ENCODE data around the gene TMEM170A. TPM values are rescaled to one million over a fixed set of nuclear protein-coding genes. Genes with fewer than 3 reads are reported as not detected.

TMEM170A gene
- total and polyA plus RNA-seq, 2 of the 13 experiments (the other 11 are each of a cell fraction or from before 2014, with no cell fraction given): 35.7 to 39.7 TPM

DNA sequence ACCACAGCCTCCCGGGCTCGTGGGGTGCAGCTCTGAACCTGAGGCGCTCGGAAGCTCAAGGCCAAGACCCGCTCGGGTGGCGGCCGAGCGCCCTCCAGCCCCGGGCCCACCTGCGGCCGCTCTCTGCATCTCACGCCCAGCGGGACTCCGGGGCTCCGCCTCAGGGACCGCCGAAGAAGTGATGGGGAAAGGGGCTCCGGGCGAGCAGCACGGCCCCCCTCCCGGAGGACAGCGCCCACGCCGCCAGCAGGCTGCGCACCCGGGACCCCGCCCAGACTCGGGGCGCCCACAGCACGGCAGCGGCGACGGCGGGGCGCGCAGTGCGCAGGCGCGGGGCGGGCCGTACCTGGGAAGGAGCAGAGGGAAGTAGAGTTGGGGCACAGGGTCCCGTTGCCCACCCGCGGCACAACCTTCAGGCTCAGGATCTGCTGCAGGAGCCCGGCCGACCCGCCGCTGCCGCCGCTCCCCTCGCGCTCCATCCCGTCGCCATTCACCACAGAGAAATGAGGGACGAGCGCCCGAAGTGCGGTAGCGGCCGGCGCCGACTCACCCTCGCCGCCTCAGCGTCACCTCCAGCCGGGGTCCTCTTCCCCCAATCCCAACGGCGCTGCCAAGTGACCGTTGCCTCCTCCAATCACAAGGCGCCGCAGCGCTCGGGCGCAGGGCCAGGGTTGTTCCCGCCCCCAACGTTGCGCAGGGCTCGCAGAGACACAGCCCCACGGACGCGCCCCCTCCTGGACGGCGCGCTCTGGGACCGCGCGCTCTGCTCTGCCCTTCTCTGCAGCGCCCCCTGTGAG is at the start of gene TMEM170A (continued):
- TF ChIP-seq, protein P1, sequence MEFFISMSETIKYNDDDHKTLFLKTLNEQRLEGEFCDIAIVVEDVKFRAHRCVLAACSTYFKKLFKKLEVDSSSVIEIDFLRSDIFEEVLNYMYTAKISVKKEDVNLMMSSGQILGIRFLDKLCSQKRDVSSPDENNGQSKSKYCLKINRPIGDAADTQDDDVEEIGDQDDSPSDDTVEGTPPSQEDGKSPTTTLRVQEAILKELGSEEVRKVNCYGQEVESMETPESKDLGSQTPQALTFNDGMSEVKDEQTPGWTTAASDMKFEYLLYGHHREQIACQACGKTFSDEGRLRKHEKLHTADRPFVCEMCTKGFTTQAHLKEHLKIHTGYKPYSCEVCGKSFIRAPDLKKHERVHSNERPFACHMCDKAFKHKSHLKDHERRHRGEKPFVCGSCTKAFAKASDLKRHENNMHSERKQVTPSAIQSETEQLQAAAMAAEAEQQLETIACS (CRISPR knock-in tag; IDR thresholded peaks at IDR 0.05): peak; percentile 77
- TF ChIP-seq ZFX (CRISPR knock-in tag; IDR thresholded peaks at IDR 0.05; ENCODE audit: low read depth) (peak; percentile 95), EHMT2 (IDR thresholded peaks at IDR 0.05; ENCODE audit: borderline replicate concordance, low read depth, low read length) (no peak; the same call in 1 of the 2 replicates), ZNF101 (CRISPR knock-in tag; IDR thresholded peaks at IDR 0.05; ENCODE audit: borderline replicate concordance, low read depth) (no peak), ZIK1 (CRISPR knock-in tag; IDR thresholded peaks at IDR 0.05; ENCODE audit: borderline replicate concordance, low read depth) (peak; percentile 94), ATRX (CRISPR knock-in tag; IDR thresholded peaks at IDR 0.05; ENCODE audit: borderline replicate concordance) (no peak), IRF2 (CRISPR knock-in tag; IDR thresholded peaks at IDR 0.05) (peak; percentile 97), CHD4 (IDR thresholded peaks at IDR 0.05; ENCODE audit: borderline replicate concordance, low read length) (no peak), ELF1 (CRISPR knock-in tag; IDR thresholded peaks at IDR 0.05) (peak; percentile 81), TEAD2 (CRISPR knock-in tag; IDR thresholded peaks at IDR 0.05) (no peak), DNMT1 (CRISPR knock-in tag; IDR thresholded peaks at IDR 0.05) (no peak; the same call in 1 of the 2 replicates), WIZ (CRISPR knock-in tag; IDR thresholded peaks at IDR 0.05) (no peak; the same call in 1 of the 2 replicates), ZNF224 (CRISPR knock-in tag; IDR thresholded peaks at IDR 0.05) (peak; percentile 98), CHCHD3 (CRISPR knock-in tag; IDR thresholded peaks at IDR 0.05) (no peak; the same call in 1 of the 2 replicates), THYN1 (CRISPR knock-in tag; IDR thresholded peaks at IDR 0.05; ENCODE audit: borderline replicate concordance, low read depth) (no peak), SIN3A (IDR thresholded peaks at IDR 0.05; ENCODE audit: borderline replicate concordance, low read depth, low read length) (0 out of 2 replicates have a peak, but pooled peaks have one; percentile 30), TP53 (CRISPR knock-in tag; conservative IDR thresholded peaks at IDR 0.05) (0 out of 2 replicates have a peak, but pooled peaks have one; percentile 56), MXI1 (IDR thresholded peaks at IDR 0.05; ENCODE audit: borderline replicate concordance, low read depth, low read length) (peak; percentile 87; the same call in 2 of the 3 replicates)
- TF ChIP-seq, protein P2, sequence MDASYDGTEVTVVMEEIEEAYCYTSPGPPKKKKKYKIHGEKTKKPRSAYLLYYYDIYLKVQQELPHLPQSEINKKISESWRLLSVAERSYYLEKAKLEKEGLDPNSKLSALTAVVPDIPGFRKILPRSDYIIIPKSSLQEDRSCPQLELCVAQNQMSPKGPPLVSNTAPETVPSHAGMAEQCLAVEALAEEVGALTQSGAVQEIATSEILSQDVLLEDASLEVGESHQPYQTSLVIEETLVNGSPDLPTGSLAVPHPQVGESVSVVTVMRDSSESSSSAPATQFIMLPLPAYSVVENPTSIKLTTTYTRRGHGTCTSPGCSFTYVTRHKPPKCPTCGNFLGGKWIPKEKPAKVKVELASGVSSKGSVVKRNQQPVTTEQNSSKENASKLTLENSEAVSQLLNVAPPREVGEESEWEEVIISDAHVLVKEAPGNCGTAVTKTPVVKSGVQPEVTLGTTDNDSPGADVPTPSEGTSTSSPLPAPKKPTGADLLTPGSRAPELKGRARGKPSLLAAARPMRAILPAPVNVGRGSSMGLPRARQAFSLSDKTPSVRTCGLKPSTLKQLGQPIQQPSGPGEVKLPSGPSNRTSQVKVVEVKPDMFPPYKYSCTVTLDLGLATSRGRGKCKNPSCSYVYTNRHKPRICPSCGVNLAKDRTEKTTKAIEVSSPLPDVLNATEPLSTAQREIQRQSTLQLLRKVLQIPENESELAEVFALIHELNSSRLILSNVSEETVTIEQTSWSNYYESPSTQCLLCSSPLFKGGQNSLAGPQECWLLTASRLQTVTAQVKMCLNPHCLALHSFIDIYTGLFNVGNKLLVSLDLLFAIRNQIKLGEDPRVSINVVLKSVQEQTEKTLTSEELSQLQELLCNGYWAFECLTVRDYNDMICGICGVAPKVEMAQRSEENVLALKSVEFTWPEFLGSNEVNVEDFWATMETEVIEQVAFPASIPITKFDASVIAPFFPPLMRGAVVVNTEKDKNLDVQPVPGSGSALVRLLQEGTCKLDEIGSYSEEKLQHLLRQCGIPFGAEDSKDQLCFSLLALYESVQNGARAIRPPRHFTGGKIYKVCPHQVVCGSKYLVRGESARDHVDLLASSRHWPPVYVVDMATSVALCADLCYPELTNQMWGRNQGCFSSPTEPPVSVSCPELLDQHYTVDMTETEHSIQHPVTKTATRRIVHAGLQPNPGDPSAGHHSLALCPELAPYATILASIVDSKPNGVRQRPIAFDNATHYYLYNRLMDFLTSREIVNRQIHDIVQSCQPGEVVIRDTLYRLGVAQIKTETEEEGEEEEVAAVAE (CRISPR knock-in tag; IDR thresholded peaks at IDR 0.05; ENCODE audit: borderline replicate concordance): peak; percentile 82
- TF ChIP-seq, protein P3, sequence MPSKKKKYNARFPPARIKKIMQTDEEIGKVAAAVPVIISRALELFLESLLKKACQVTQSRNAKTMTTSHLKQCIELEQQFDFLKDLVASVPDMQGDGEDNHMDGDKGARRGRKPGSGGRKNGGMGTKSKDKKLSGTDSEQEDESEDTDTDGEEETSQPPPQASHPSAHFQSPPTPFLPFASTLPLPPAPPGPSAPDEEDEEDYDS (CRISPR knock-in tag; IDR thresholded peaks at IDR 0.05): peak; percentile 87; the same call in 1 of the 2 replicates
- TF ChIP-seq, protein P4, sequence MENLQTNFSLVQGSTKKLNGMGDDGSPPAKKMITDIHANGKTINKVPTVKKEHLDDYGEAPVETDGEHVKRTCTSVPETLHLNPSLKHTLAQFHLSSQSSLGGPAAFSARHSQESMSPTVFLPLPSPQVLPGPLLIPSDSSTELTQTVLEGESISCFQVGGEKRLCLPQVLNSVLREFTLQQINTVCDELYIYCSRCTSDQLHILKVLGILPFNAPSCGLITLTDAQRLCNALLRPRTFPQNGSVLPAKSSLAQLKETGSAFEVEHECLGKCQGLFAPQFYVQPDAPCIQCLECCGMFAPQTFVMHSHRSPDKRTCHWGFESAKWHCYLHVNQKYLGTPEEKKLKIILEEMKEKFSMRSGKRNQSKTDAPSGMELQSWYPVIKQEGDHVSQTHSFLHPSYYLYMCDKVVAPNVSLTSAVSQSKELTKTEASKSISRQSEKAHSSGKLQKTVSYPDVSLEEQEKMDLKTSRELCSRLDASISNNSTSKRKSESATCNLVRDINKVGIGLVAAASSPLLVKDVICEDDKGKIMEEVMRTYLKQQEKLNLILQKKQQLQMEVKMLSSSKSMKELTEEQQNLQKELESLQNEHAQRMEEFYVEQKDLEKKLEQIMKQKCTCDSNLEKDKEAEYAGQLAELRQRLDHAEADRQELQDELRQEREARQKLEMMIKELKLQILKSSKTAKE (CRISPR knock-in tag; IDR thresholded peaks at IDR 0.05; ENCODE audit: borderline replicate concordance): peak; percentile 28; the same call in 1 of the 2 replicates
